Heart left ventricle (tissue), 16 donors: ENCODE results near the gene DGKB. TPM values are rescaled to one million over a fixed set of nuclear protein-coding genes. Genes with fewer than 3 reads are reported as not detected.

ENCODE experiments used
- ATAC-seq, 4 donors: fragments of 200-7000 bp; cut with Tn5 transposase; one replicate each; pipeline ENCODE4 v1.9.1; 2020 to 2022; ENCODE audit warnings: moderate library complexity in 4 of 4, mild to moderate bottlenecking in 3 of 4, moderate number of reproducible peaks in 1 of 4
- DNase-seq, 5 donors: peaks; one replicate each; pipeline ENCODE4 v3.0.0-alpha.2; 2020
- H3K27ac ChIP-seq, 12 donors: fragments of 200-600 bp; sonication (generic) in 4 of 12; one replicate each; pipeline versions ENCODE4 v1.5.0 to v1.8.0; 2016 to 2022; ENCODE audit warnings: mild to moderate bottlenecking in 2 of 12
- H3K27me3 ChIP-seq, 9 donors: fragments of 200-600 bp; sonication (generic) in 2 of 9; one replicate each; pipeline versions ENCODE4 v1.5.1 to v1.8.0; 2016 to 2022; ENCODE audit warnings: mild to moderate bottlenecking in 3 of 9
- H3K36me3 ChIP-seq, 9 donors: fragments of 200-600 bp; sonication (generic) in 2 of 9; one replicate each; pipeline versions ENCODE4 v1.5.0 to v1.8.0; 2018 to 2022; ENCODE audit warnings: mild to moderate bottlenecking in 2 of 9
- H3K4me1 ChIP-seq, 12 donors: fragments of 200-600 bp; sonication (generic) in 4 of 12; one replicate each; pipeline versions ENCODE4 v1.5.0 to v1.8.0; 2016 to 2022; ENCODE audit warnings: mild to moderate bottlenecking in 3 of 12
- H3K4me3 ChIP-seq, 12 donors: fragments of 200-600 bp; sonication (generic) in 4 of 12; one replicate each; pipeline versions ENCODE4 v1.5.0 to v1.8.0; 2017 to 2022; ENCODE audit warnings: mild to moderate bottlenecking in 9 of 12, moderate library complexity in 4 of 12
- H3K9me3 ChIP-seq, 12 donors: fragments of 200-600 bp; sonication (generic) in 4 of 12; one replicate each; pipeline versions ENCODE4 v1.5.0 to v1.8.0; 2016 to 2022; ENCODE audit warnings: mild to moderate bottlenecking in 1 of 12
- CTCF ChIP-seq, 12 donors: fragments of 200-600 bp; sonication (generic) in 4 of 12; IDR thresholded peaks; one replicate each; pipeline versions ENCODE4 v1.5.0 to v1.8.0; 2018 to 2022; ENCODE audit warnings: antibody characterized with exemption in 12 of 12, mild to moderate bottlenecking in 5 of 12
- POLR2A ChIP-seq, 2 donors: fragments of 450-650 bp; IDR thresholded peaks; one replicate each; pipeline ENCODE4 v1.6.1; 2017; ENCODE audit warnings: antibody characterized with exemption in 2 of 2, mild to moderate bottlenecking in 2 of 2, moderate library complexity in 2 of 2
- WGBS, 4 donors: extraction: QIAGEN DNeasy Blood & Tissue Kit in 2 of 4; methylation state at CpG; one replicate each; pipeline versions ENCODE4 v1.1.5 to v1.1.7; 2013 to 2018; 5-methylcytosine and 5-hydroxymethylcytosine counted together
- intact Hi-C, 10 donors: fragments of 100-400 bp; cut with DNase I; formaldehyde crosslinking; loops; one replicate each; pipeline versions ENCODE4 v1.11.1 to v1.14.2; 2022
- polyA plus RNA-seq, 2 donors: library from polyadenylated mRNA; stranded (reverse); fragments of 200-250 nt; gene quantifications; one replicate each; pipeline ENCODE4 v1.2.3, GENCODE V29; 2013
- total RNA-seq, 9 donors: library from RNA; depleted of rRNA in 2 of 9; stranded (reverse); fragments of >200 nt in 2 of 9; fragmentation: NEBNext Ultra II Directional in 3 of 9; extraction: Animal tissue kit (Norgen Biotek cat#: 25700) in 3 of 9; gene quantifications; one replicate each; pipeline versions ENCODE4 v1.1.0 to v1.2.4, GENCODE V29; 2016 to 2023
- donor health status: ischemic (EF 13 %, LVEDD 7.1; RV severe dilation, severe dysfunction).
- donor health status: healthy with polysubstance abuse.
- donor health status: DM: no; HTN: yes; CAD: no.
- donor health status: DM: no; HTN: no; CAD: no.
- donor health status: ischemic (EF 25% LVEDD 6.9; RV normal size, moderate dysfunction).
- donor health status: ischemic (EF 25% LVEDD 5.7; RV mildly dilated, moderate dysfunction).
- donor health status: healthy.
- donor health status: DM: yes; HTN: yes; CAD: no.
- donor health status: ischemic (EF 35%, LVEDD 5.7; RV mildly dilated, moderate dysfunction).
- donor health status: nonischemic (EF 11% LVEDD 7.7; RV severe dilation, severe dysfunction).
- donor health status: DM: yes; HTN: yes; CAD: no.
- donor health status: PGD.
- donor health status: ischemic (EF 29% LVEDD 5.4; RV normal size, mild dysfunction).
- donor health status: nonischemic (EF 23%, LVEDD 6.1; RV moderate dilation, normal function).

Gene DGKB
- total and polyA plus RNA-seq, 11 donors = 0.08 to 1.6 (median 0.47) TPM; not detected in 1

DNA sequence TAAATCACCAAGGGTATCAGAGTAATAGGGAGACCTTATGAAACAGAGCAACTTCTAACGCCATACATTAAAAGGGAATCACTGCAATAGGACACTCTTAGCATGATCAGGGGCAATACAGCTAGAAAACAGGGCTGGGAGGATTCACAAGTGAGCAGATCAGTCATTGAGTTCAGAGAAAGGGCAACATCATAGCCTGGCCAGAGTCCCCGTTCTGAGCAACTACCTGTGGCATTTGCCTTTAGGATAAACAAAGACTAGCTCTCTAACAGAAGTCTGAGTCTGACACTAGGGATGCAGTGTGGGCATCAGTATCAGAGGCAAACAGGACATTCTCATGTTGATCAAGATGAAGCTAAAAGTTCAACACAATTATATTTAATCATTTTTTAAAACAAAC, 297.9 kb downstream of the DGKB start:
- intact Hi-C loops = no loop called here
- H3K9me3 ChIP-seq = peaks cover 0 to 3% (median 0%) of the 10 kb centered on the region in 12 donors
- 43 to 55% (median 54%) methylated on average over 2 of the region's 2 CpGs for WGBS, 4 donors
- TF ChIP-seq CTCF (IDR thresholded peaks at IDR 0.05) = no peak
- no peak for TF ChIP-seq POLR2A (IDR thresholded peaks at IDR 0.05)
- H3K4me3 ChIP-seq = no peak overlapping the region
- peak in 1 of 4 donors; percentile 36 for ATAC-seq
- H3K36me3 ChIP-seq = no peaks in the 10 kb centered on the region
- no peak overlapping the region for H3K27ac ChIP-seq
- H3K27me3 ChIP-seq = no peaks in the 10 kb centered on the region
- no peak for DNase-seq
- H3K4me1 ChIP-seq = peaks cover 0 to 3% (median 0%) of the 10 kb centered on the region in 12 donors

- Histone ChIP-seq H3K27me3 (no peaks in the 10 kb centered on the region), H3K9me3 (peaks cover 0 to 3% (median 0%) of the 10 kb centered on the region in 12 donors), H3K4me3 (no peak overlapping the region), H3K4me1 (peaks cover 0 to 9% (median 0%) of the 10 kb centered on the region in 12 donors), H3K36me3 (no peaks in the 10 kb centered on the region), H3K27ac (no peak overlapping the region)
- DNase-seq = no peak
- WGBS, 4 donors = 86 to 96% (median 90%) methylated on average over 1 of the region's 1 CpG
- intact Hi-C loops = no loop called here
- TF ChIP-seq POLR2A (IDR thresholded peaks at IDR 0.05) (no peak), CTCF (IDR thresholded peaks at IDR 0.05) (no peak)
- ATAC-seq = no peak
Measured at GRCh38 chr7:14602851-14603250, 299.7 kb downstream of the DGKB start.

- TF ChIP-seq POLR2A (IDR thresholded peaks at IDR 0.05) = no peak
- no peaks in the 10 kb centered on the region for H3K36me3 ChIP-seq
- peaks cover 0 to 3% (median 0%) of the 10 kb centered on the region in 12 donors for H3K9me3 ChIP-seq
- H3K27me3 ChIP-seq = no peaks in the 10 kb centered on the region
- 83 to 90% (median 87%) methylated on average over 2 of the region's 2 CpGs for WGBS, 4 donors
- H3K4me1 ChIP-seq = peaks cover 0 to 7% (median 0%) of the 10 kb centered on the region in 12 donors
- DNase-seq (peak in 1 of 5 donors; percentile 37), ATAC-seq (no peak)
- H3K4me3 ChIP-seq = no peak overlapping the region
- intact Hi-C loops = no loop called here
- H3K27ac ChIP-seq = no peak overlapping the region
Measured at GRCh38 chr7:14600766-14601367, 301.7 kb downstream of the DGKB start.

- H3K36me3 ChIP-seq = no peaks in the 10 kb centered on the region
- H3K27me3 ChIP-seq = no peaks in the 10 kb centered on the region
- intact Hi-C loops = no loop called here
- H3K9me3 ChIP-seq = peaks cover 0 to 3% (median 0%) of the 10 kb centered on the region in 12 donors
- H3K27ac ChIP-seq = peak overlapping the region in 8 of 12 donors; percentile 15 to 82 (median 59)
- DNase-seq = peak in 3 of 5 donors; percentile 20 to 53 (median 42)
- H3K4me3 ChIP-seq = no peak overlapping the region
- TF ChIP-seq CTCF (IDR thresholded peaks at IDR 0.05) (no peak), POLR2A (IDR thresholded peaks at IDR 0.05) (no peak)
- peak; percentile 80 to 90 (median 84) for ATAC-seq
- 29 to 34% (median 30%) methylated on average over 3 of the region's 3 CpGs for WGBS, 4 donors
- H3K4me1 ChIP-seq = peaks cover 0 to 6% (median 0%) of the 10 kb centered on the region in 12 donors
Measured at GRCh38 chr7:14598978-14599377, 303.6 kb downstream of the DGKB start.

DNA sequence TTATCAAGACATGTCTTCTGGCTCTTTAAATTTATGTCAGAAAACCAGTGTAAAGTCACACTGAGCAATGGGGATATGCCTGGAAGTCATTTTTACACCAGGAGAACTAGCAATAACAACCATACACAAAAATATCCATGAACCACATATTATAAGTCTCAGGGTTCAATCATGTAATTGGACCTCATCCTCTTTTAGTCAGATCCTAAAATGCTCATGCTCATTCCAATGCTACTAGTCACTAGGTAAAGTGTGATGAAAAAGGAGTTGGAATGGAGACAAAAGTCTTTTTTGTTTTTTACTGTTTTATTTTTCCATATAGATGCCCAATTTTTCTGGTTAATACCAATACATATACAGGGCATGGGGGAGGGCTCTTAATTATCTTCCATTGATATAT, 306.1 kb downstream of the DGKB start:
- Histone ChIP-seq H3K27ac (no peak overlapping the region), H3K9me3 (peaks cover 0 to 3% (median 0%) of the 10 kb centered on the region in 12 donors), H3K27me3 (no peaks in the 10 kb centered on the region), H3K4me3 (no peak overlapping the region), H3K36me3 (no peaks in the 10 kb centered on the region), H3K4me1 (peaks cover 0 to 6% (median 0%) of the 10 kb centered on the region in 12 donors)
- DNase-seq (no peak), ATAC-seq (no peak)
- intact Hi-C loops = no loop called here
- TF ChIP-seq POLR2A (IDR thresholded peaks at IDR 0.05) (no peak), CTCF (IDR thresholded peaks at IDR 0.05) (no peak)
